Measurements from ENCODE around the gene TAS2R13. TPM values are rescaled to one million over a fixed set of nuclear protein-coding genes. Genes with fewer than 3 reads are reported as not detected.

The TAS2R13 gene
- total and polyA plus RNA-seq, 2 of the 4 experiments (the other 2 are of a cell fraction) = 0.03 to 0.90 TPM

DNA sequence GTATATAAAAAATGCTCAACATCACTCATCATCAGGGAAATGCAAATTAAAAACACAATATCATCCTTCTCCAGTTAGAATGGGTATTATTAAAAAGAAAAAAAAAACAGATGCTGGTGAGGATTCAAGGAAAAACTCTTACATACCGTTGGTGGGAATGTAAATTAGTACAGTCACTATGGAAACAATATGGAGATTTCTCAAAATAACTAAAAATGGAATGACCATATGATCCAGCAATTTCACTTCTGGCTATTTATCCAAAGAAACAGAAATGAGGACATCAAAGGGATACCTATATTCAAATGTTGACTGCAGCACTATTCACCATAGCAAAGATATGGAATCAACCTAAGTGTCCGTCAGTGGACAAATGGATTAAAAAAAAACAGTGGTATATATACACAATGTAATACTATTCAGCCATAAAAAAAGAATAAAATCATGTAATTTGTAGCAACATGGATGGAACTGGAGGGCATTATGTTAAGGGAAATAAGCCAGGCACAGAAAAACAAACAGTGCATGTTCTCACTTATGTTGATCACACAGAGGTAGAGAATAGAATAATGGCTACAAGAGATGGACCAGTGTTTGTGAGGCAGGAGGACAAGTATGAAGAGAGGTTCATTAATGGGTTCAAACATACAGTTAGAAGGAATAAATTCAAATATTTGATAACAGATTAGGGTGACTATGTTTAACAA is 45.7 kb downstream of the TAS2R13 start:
- no peaks in the 10 kb centered on the region for H3K27me3 ChIP-seq (ENCODE audit: control insufficient read depth, insufficient read depth, low read length)
- DNase-seq = no peak
- no TSS peak for BruUV-seq (replicated peaks)
- CTCF ChIA-PET = no interaction called here
- no peak overlapping the region for H2AK9ac ChIP-seq (replicated peaks; ENCODE audit: low read depth, low read length, poor library complexity)
- H3K4me3 ChIP-seq (ENCODE audit: insufficient read depth, low read depth, low read length) = no peak overlapping the region
- H3K9ac ChIP-seq (ENCODE audit: low read depth, low read length) = no peak overlapping the region
- H2BK20ac ChIP-seq (ENCODE audit: low read depth, low read length) = no peak overlapping the region
- H3K36me3 ChIP-seq (ENCODE audit: control insufficient read depth, insufficient read depth, low read length) = no peaks in the 10 kb centered on the region
- H2BK5ac ChIP-seq (ENCODE audit: low read depth, low read length, poor library complexity, severe bottlenecking) = no peak overlapping the region
- peaks cover 4% of the 10 kb centered on the region; the same call in 1 of the 2 replicates for H3K9me1 ChIP-seq (ENCODE audit: insufficient read depth, low read length)
- no peaks in the 10 kb centered on the region for H3K9me3 ChIP-seq (ENCODE audit: control insufficient read depth, insufficient read depth, low read length)
- H2AK5ac ChIP-seq (ENCODE audit: low read depth, low read length) = no peak overlapping the region
- WGBS, 2 experiments (ENCODE audit: extremely low coverage in 2 of 2, insufficient read length in 1 of 2) = no CpG with 5 or more reads among the region's 2 CpGs
- intact Hi-C loops (cut with micrococcal nuclease) (no loop called here), dilution Hi-C loops (cut with HindIII; ENCODE audit: low sequenced_read_pairs, unreplicated experiment) (no loop called here), in situ Hi-C loops (cut with MboI; ENCODE audit: low sequenced_read_pairs) (no loop called here)
- no peak overlapping the region for H2BK120ac ChIP-seq (ENCODE audit: low read depth, low read length)
- no peak overlapping the region for H3K27ac ChIP-seq (ENCODE audit: insufficient read depth, low read length)
- H4K20me1 ChIP-seq (ENCODE audit: insufficient read depth, low read length) = no peaks in the 10 kb centered on the region
- no peaks in the 10 kb centered on the region for H3K4me1 ChIP-seq (ENCODE audit: control insufficient read depth, insufficient read depth, low read length)
- H2BK15ac ChIP-seq (ENCODE audit: low read depth, low read length) = no peak overlapping the region
- H3K79me1 ChIP-seq (ENCODE audit: low read depth in 1 of 2, low read length in 2 of 2) = peaks cover 0 to 2% of the 10 kb centered on the region in 2 experiments; a peak in 1 of 4 replicates
- H3K14ac ChIP-seq (replicated peaks; ENCODE audit: low read depth, low read length) = no peak overlapping the region
- no peak overlapping the region for H4K91ac ChIP-seq (ENCODE audit: insufficient read depth, low read depth, low read length)
- no peak overlapping the region for H3K4ac ChIP-seq (ENCODE audit: low read depth, low read length)
- no peak overlapping the region for H3K23ac ChIP-seq (ENCODE audit: low read depth, low read length)
- no peak overlapping the region for H3K18ac ChIP-seq (ENCODE audit: low read depth, low read length)
- H2AFZ ChIP-seq (replicated peaks; ENCODE audit: low read length, poor library complexity) = no peak overlapping the region
- no peak overlapping the region for H3K56ac ChIP-seq (ENCODE audit: extremely low read depth, insufficient read depth, low read length)
- no peak overlapping the region for H3K4me2 ChIP-seq (ENCODE audit: low read depth, low read length)
- TF ChIP-seq CHD1 (IDR thresholded peaks at IDR 0.05; ENCODE audit: low read depth, low read length) = no peak
- TF ChIP-seq BHLHE40 (IDR thresholded peaks at IDR 0.05; ENCODE audit: low read depth, low read length) = no peak
- no peak for TF ChIP-seq MAFK (IDR thresholded peaks at IDR 0.05; ENCODE audit: low read depth, low read length)
- TF ChIP-seq FOS (IDR thresholded peaks at IDR 0.05; ENCODE audit: low read depth, low read length) = no peak
- TF ChIP-seq, protein P1, sequence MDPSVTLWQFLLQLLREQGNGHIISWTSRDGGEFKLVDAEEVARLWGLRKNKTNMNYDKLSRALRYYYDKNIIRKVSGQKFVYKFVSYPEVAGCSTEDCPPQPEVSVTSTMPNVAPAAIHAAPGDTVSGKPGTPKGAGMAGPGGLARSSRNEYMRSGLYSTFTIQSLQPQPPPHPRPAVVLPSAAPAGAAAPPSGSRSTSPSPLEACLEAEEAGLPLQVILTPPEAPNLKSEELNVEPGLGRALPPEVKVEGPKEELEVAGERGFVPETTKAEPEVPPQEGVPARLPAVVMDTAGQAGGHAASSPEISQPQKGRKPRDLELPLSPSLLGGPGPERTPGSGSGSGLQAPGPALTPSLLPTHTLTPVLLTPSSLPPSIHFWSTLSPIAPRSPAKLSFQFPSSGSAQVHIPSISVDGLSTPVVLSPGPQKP (IDR thresholded peaks at IDR 0.05; ENCODE audit: borderline replicate concordance, low read depth, low read length) = no peak
- TF ChIP-seq CEBPB (IDR thresholded peaks at IDR 0.05; ENCODE audit: low read depth, low read length) = no peak
- no peak for TF ChIP-seq RFX5 (IDR thresholded peaks at IDR 0.05; ENCODE audit: low read depth, low read length)
- no peak for TF ChIP-seq SMC3 (IDR thresholded peaks at IDR 0.05; ENCODE audit: low read depth, low read length)
- TF ChIP-seq RCOR1 (IDR thresholded peaks at IDR 0.05; ENCODE audit: insufficient replicate concordance, low read length) = no peak
- POLR2A ChIA-PET (ENCODE audit: unreplicated experiment) = no interaction called here
- no peak overlapping the region for H4K5ac ChIP-seq (ENCODE audit: low read depth, low read length)
- ATAC-seq (ENCODE audit: low read depth) = no peak
- H4K8ac ChIP-seq (ENCODE audit: low read depth in 2 of 2, low read length in 2 of 2) = no peak overlapping the region

Data from IMR-90 (cell line).